Right lobe of liver (tissue), 4 donors: ENCODE measurements around the gene DNAH14.
"Not testable (repeated sequence)": the region's sequence is repeated elsewhere in the genome, so short reads cannot be mapped to it uniquely, and the experiment has no call there.

ENCODE experiments used
- CTCF ChIP-seq, 4 donors: fragments of 200-600 bp in 3 of 4; fragments of 450-650 bp in 1 of 4; IDR thresholded peaks; one replicate each; pipeline versions ENCODE4 v1.5.1 to v1.8.0; 2016 to 2022; ENCODE audit warnings: antibody characterized with exemption in 4 of 4, mild to moderate bottlenecking in 2 of 4
- POLR2A ChIP-seq: fragments of 450-650 bp; IDR thresholded peaks from one replicate; pipeline ENCODE4 v1.6.1; 2017; ENCODE audit warnings: antibody characterized with exemption, mild to moderate bottlenecking
- donor health status: DM: no; HTN: no; CAD: no.
- donor health status: DM: no; HTN: no; CAD: no.
- donor health status: DM: no; HTN: yes; CAD: no.

- TF ChIP-seq POLR2A; CTCF (IDR thresholded peaks at IDR 0.05): not testable (repeated sequence)
Measured at GRCh38 chr1:224991550-224991949, 62.1 kb downstream of the DNAH14 start.
